ENCODE data around the gene PHLPP2. TPM values are rescaled to one million over a fixed set of nuclear protein-coding genes. Genes with fewer than 3 reads are reported as not detected.
A peak's percentile ranks its signal among the peaks of the same experiment; 100 is the strongest.

PHLPP2 gene
- total RNA-seq, 1 experiment from 2014 or later = 20.6 TPM

GRCh38 chr16:71707199-71707598 is 17.3 kb downstream of the PHLPP2 start:
- BruUV-seq (replicated peaks) = no TSS peak

GRCh38 chr16:71706046-71706445 is 18.5 kb downstream of the PHLPP2 start:
- Histone ChIP-seq H3K27me3 (replicated peaks; ENCODE audit: control insufficient read depth, insufficient read depth, low read length) (no peaks in the 10 kb centered on the region), H3K9me3 (no peaks in the 10 kb centered on the region), H3K4me1 (peaks cover 24% of the 10 kb centered on the region), H3K4me3 (ENCODE audit: low read depth, low read length) (no peak overlapping the region), H3K36me3 (ENCODE audit: control insufficient read depth, insufficient read depth, low read length) (no peaks in the 10 kb centered on the region)
- no peak for TF ChIP-seq CTCF (IDR thresholded peaks at IDR 0.05; ENCODE audit: insufficient read depth in 1 of 2, low read depth in 1 of 2, low read length in 1 of 2, severe bottlenecking in 1 of 2, unreplicated experiment in 1 of 2)
- CTCF ChIA-PET = no interaction called here
- intact Hi-C loops (cut with micrococcal nuclease; ENCODE audit: unreplicated experiment) = no loop called here
- H3K27ac Mint-ChIP-seq (ENCODE audit: unreplicated experiment) = no peak overlapping the region
- no peak for DNase-seq
- no peaks in the 10 kb centered on the region for H3K9me3 Mint-ChIP-seq (ENCODE audit: unreplicated experiment)
- H3K27me3 Mint-ChIP-seq (ENCODE audit: insufficient read depth, unreplicated experiment) = no peaks in the 10 kb centered on the region
- H3K36me3 Mint-ChIP-seq (ENCODE audit: insufficient read depth, unreplicated experiment) = peaks cover 14% of the 10 kb centered on the region
- POLR2A ChIA-PET = no interaction called here
- H3K4me3 Mint-ChIP-seq (ENCODE audit: unreplicated experiment) = no peak overlapping the region
- H3K4me1 Mint-ChIP-seq (ENCODE audit: low read depth, unreplicated experiment) = peaks cover 25% of the 10 kb centered on the region
- BruUV-seq (replicated peaks) = no TSS peak

More at GRCh38 chr16:71707199-71707598, 17.3 kb downstream of the PHLPP2 start:
- POLR2A ChIA-PET = no interaction called here
- Mint-ChIP-seq H3K27me3 (ENCODE audit: insufficient read depth, unreplicated experiment) (no peaks in the 10 kb centered on the region), H3K9me3 (ENCODE audit: unreplicated experiment) (no peaks in the 10 kb centered on the region), H3K4me1 (ENCODE audit: low read depth, unreplicated experiment) (peaks cover 25% of the 10 kb centered on the region), H3K36me3 (ENCODE audit: insufficient read depth, unreplicated experiment) (peaks cover 9% of the 10 kb centered on the region), H3K27ac (ENCODE audit: unreplicated experiment) (peak overlapping the region; percentile 26), H3K4me3 (ENCODE audit: unreplicated experiment) (no peak overlapping the region)
- no peak overlapping the region for H3K4me3 ChIP-seq (ENCODE audit: low read depth, low read length)
- DNase-seq = no peak
- H3K27me3 ChIP-seq (replicated peaks; ENCODE audit: control insufficient read depth, insufficient read depth, low read length) = no peaks in the 10 kb centered on the region
- no peaks in the 10 kb centered on the region for H3K9me3 ChIP-seq
- peaks cover 24% of the 10 kb centered on the region for H3K4me1 ChIP-seq
- CTCF ChIA-PET = no interaction called here
- no peaks in the 10 kb centered on the region for H3K36me3 ChIP-seq (ENCODE audit: control insufficient read depth, insufficient read depth, low read length)
- intact Hi-C loops (cut with micrococcal nuclease; ENCODE audit: unreplicated experiment) = no loop called here
- TF ChIP-seq CTCF (IDR thresholded peaks at IDR 0.05; ENCODE audit: insufficient read depth in 1 of 2, low read depth in 1 of 2, low read length in 1 of 2, severe bottlenecking in 1 of 2, unreplicated experiment in 1 of 2) = no peak

GRCh38 chr16:71703333-71703732 is 21.2 kb downstream of the PHLPP2 start:
- ChIA-PET POLR2A (no interaction called here), CTCF (no interaction called here)
- intact Hi-C loops (cut with micrococcal nuclease; ENCODE audit: unreplicated experiment) = no loop called here
- H3K4me3 ChIP-seq (ENCODE audit: low read depth, low read length) = no peak overlapping the region
- no peaks in the 10 kb centered on the region for H3K36me3 ChIP-seq (ENCODE audit: control insufficient read depth, insufficient read depth, low read length)
- Mint-ChIP-seq H3K36me3 (ENCODE audit: insufficient read depth, unreplicated experiment) (peaks cover 31% of the 10 kb centered on the region), H3K27me3 (ENCODE audit: insufficient read depth, unreplicated experiment) (no peaks in the 10 kb centered on the region), H3K9me3 (ENCODE audit: unreplicated experiment) (no peaks in the 10 kb centered on the region), H3K27ac (ENCODE audit: unreplicated experiment) (no peak overlapping the region), H3K4me1 (ENCODE audit: low read depth, unreplicated experiment) (peaks cover 9% of the 10 kb centered on the region), H3K4me3 (ENCODE audit: unreplicated experiment) (no peak overlapping the region)
- H3K27me3 ChIP-seq (replicated peaks; ENCODE audit: control insufficient read depth, insufficient read depth, low read length) = no peaks in the 10 kb centered on the region
- no peak for TF ChIP-seq CTCF (IDR thresholded peaks at IDR 0.05; ENCODE audit: insufficient read depth in 1 of 2, low read depth in 1 of 2, low read length in 1 of 2, severe bottlenecking in 1 of 2, unreplicated experiment in 1 of 2)
- no TSS peak for BruUV-seq (replicated peaks)
- H3K4me1 ChIP-seq = peaks cover 2% of the 10 kb centered on the region
- DNase-seq = no peak
- no peaks in the 10 kb centered on the region for H3K9me3 ChIP-seq
